SJSA1 (cell line): ENCODE results near the gene MSTN. TPM values are rescaled to one million over a fixed set of nuclear protein-coding genes. Genes with fewer than 3 reads are reported as not detected.
A peak's percentile ranks its signal among the peaks of the same experiment; 100 is the strongest.

ENCODE experiments used
- DNase-seq, 2 experiments: peaks; one replicate each; pipeline ENCODE4 v3.0.0-alpha.2; 2015 to 2020; ENCODE audit warnings: low spot score in 2 of 2, low read depth in 1 of 2
- H3K27ac ChIP-seq: fragments of 250-450 bp; sonication (Bioruptor Pico); 2 replicates; pipeline ENCODE4 v1.5.1; 2020; ENCODE audit warnings: mild to moderate bottlenecking, moderate library complexity
- H3K27me3 ChIP-seq: fragments of 250-450 bp; sonication (Bioruptor Pico); replicated peaks from 2 replicates; pipeline ENCODE4 v1.5.1; 2020; ENCODE audit warnings: mild to moderate bottlenecking, moderate library complexity
- H3K36me3 ChIP-seq: fragments of 250-450 bp; sonication (Bioruptor Pico); 2 replicates; pipeline ENCODE4 v1.5.1; 2020; ENCODE audit warnings: mild to moderate bottlenecking
- H3K4me1 ChIP-seq: fragments of 250-450 bp; sonication (Bioruptor Pico); replicated peaks from 2 replicates; pipeline ENCODE4 v1.6.1; 2021; ENCODE audit warnings: mild to moderate bottlenecking
- H3K4me3 ChIP-seq: fragments of 250-450 bp; sonication (Bioruptor Pico); 2 replicates; pipeline ENCODE4 v1.5.1; 2020; ENCODE audit warnings: mild to moderate bottlenecking
- H3K9me3 ChIP-seq: fragments of 250-450 bp; sonication (Bioruptor Pico); replicated peaks from 2 replicates; pipeline ENCODE4 v1.5.1; 2020; ENCODE audit warnings: mild to moderate bottlenecking
- total RNA-seq: library from RNA; depleted of rRNA; stranded (reverse); fragments of >200 nt; shearing (Covaris generic); gene quantifications from 2 replicates; pipeline ENCODE4 v1.2.3, GENCODE V29; 2014

The MSTN gene
- total RNA-seq, 1 experiment from 2014 or later, result 0.05 TPM

GRCh38 chr2:190088917-190089316, 26.4 kb upstream of the MSTN start:
- Histone ChIP-seq H3K27me3 (no peaks in the 10 kb centered on the region), H3K27ac (no peak overlapping the region), H3K9me3 (no peaks in the 10 kb centered on the region), H3K4me3 (no peak overlapping the region), H3K4me1 (no peaks in the 10 kb centered on the region), H3K36me3 (no peaks in the 10 kb centered on the region)
- DNase-seq, result peak in 1 of 2 experiments; percentile 38

- H3K4me1 ChIP-seq, result no peaks in the 10 kb centered on the region
- H3K27ac ChIP-seq, result no peak overlapping the region
- no peak for DNase-seq
- H3K36me3 ChIP-seq, result no peaks in the 10 kb centered on the region
- H3K4me3 ChIP-seq, result no peak overlapping the region
- H3K9me3 ChIP-seq, result no peaks in the 10 kb centered on the region
- no peaks in the 10 kb centered on the region for H3K27me3 ChIP-seq
These were observed 22.2 kb upstream of the MSTN start for GRCh38 chr2:190084704-190085103.

DNA sequence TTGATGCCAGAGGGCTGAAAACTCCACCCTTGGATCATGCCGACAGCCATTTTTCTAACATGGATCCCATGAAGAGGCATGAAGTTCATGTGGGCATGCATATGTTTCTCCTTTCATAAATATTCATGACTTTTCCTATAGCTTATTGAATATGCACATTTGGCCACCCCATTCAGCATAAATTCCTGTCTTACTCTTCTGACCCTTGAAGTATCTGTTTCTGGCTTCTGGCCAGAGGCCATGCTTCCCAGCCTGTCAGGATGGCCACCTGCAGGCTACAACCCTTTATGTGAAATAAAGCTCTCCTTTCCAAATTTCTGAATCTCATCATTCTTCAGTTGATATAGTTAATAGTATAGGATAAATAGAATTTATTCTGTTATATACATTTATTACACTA, 19.6 kb upstream of the MSTN start:
- H3K4me1 ChIP-seq, result no peaks in the 10 kb centered on the region
- no peaks in the 10 kb centered on the region for H3K36me3 ChIP-seq
- DNase-seq, result no peak
- peaks cover 3% of the 10 kb centered on the region; the same call in 1 of the 2 replicates for H3K27me3 ChIP-seq
- H3K4me3 ChIP-seq, result no peak overlapping the region
- H3K9me3 ChIP-seq, result no peaks in the 10 kb centered on the region
- no peak overlapping the region for H3K27ac ChIP-seq

DNA sequence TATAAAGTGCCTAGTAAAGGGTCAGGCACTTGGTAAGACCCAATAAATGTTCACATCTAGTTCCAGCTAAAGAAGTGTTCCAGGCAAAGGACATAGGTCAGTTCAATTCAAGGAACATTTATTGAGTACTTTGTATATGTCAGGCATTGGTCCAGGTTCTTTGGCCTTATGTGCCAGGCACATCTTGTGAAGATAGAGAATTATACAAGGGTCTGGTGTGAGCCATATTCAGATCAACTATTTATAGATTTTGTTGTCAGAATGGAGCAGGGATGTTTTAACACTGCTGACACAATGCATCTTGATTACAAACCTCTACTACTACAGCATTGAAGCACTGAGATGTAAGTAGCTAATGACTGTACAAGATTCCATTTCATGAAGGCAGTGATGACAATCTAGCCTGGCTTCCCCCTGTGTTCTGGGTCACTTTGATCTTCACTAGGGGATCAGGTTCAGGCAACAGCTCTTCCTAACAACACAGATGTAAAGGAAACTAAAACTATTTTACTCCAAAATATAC, 18.1 kb upstream of the MSTN start:
- no peaks in the 10 kb centered on the region for H3K4me1 ChIP-seq
- H3K4me3 ChIP-seq, result no peak overlapping the region
- no peaks in the 10 kb centered on the region for H3K9me3 ChIP-seq
- DNase-seq, result no peak
- peaks cover 3% of the 10 kb centered on the region; the same call in 1 of the 2 replicates for H3K27me3 ChIP-seq
- no peak overlapping the region for H3K27ac ChIP-seq
- no peaks in the 10 kb centered on the region for H3K36me3 ChIP-seq

GRCh38 chr2:190079160-190079559, 16.6 kb upstream of the MSTN start:
- Histone ChIP-seq H3K9me3 (no peaks in the 10 kb centered on the region), H3K27ac (no peak overlapping the region), H3K36me3 (no peaks in the 10 kb centered on the region), H3K4me1 (no peaks in the 10 kb centered on the region), H3K27me3 (peaks cover 3% of the 10 kb centered on the region; the same call in 1 of the 2 replicates), H3K4me3 (no peak overlapping the region)
- no peak for DNase-seq

GRCh38 chr2:190075623-190076022, 13.1 kb upstream of the MSTN start:
- no peak overlapping the region for H3K4me3 ChIP-seq
- no peak for DNase-seq
- H3K4me1 ChIP-seq, result no peaks in the 10 kb centered on the region
- H3K36me3 ChIP-seq, result no peaks in the 10 kb centered on the region
- H3K27ac ChIP-seq, result no peak overlapping the region
- H3K27me3 ChIP-seq, result peaks cover 3% of the 10 kb centered on the region; the same call in 1 of the 2 replicates
- H3K9me3 ChIP-seq, result no peaks in the 10 kb centered on the region

- Histone ChIP-seq H3K4me1 (no peaks in the 10 kb centered on the region), H3K36me3 (no peaks in the 10 kb centered on the region), H3K4me3 (no peak overlapping the region), H3K27me3 (no peaks in the 10 kb centered on the region), H3K9me3 (no peaks in the 10 kb centered on the region), H3K27ac (no peak overlapping the region)
- DNase-seq, result peak in 1 of 2 experiments; percentile 74
These were observed 7.6 kb upstream of the MSTN start for GRCh38 chr2:190069936-190070696.

GRCh38 chr2:190068764-190069163, 6.2 kb upstream of the MSTN start:
- Histone ChIP-seq H3K4me3 (no peak overlapping the region), H3K36me3 (no peaks in the 10 kb centered on the region), H3K9me3 (no peaks in the 10 kb centered on the region), H3K4me1 (no peaks in the 10 kb centered on the region), H3K27ac (no peak overlapping the region), H3K27me3 (no peaks in the 10 kb centered on the region)
- no peak for DNase-seq

GRCh38 chr2:190065839-190066238, 3.3 kb upstream of the MSTN start:
- Histone ChIP-seq H3K4me1 (no peaks in the 10 kb centered on the region), H3K36me3 (no peaks in the 10 kb centered on the region), H3K9me3 (no peaks in the 10 kb centered on the region), H3K27ac (no peak overlapping the region), H3K4me3 (no peak overlapping the region), H3K27me3 (no peaks in the 10 kb centered on the region)
- no peak for DNase-seq

- no peaks in the 10 kb centered on the region for H3K4me1 ChIP-seq
- H3K27me3 ChIP-seq, result no peaks in the 10 kb centered on the region
- no peaks in the 10 kb centered on the region for H3K9me3 ChIP-seq
- no peaks in the 10 kb centered on the region for H3K36me3 ChIP-seq
- DNase-seq, result no peak
- no peak overlapping the region for H3K4me3 ChIP-seq
- H3K27ac ChIP-seq, result no peak overlapping the region
These were observed 1.1 kb upstream of the MSTN start for GRCh38 chr2:190063624-190064023.

DNA sequence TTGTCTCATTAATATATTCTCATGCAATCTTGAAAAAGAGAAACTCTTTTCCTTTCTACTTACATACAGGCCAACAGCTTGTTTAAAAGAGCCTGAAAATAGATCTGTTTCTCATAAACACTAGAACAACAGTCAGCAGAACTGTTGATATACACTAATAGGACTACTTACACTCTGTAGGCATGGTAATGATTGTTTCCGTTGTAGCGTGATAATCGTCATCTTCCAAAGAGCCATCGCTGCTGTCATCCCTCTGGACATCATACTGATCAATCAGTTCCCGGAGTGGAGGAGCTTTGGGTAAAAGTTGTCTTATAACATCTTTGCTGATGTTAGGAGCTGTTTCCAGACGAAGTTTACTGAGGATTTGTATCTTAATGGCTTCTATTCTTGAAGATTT, 476 bp downstream of the MSTN start:
- H3K9me3 ChIP-seq, result no peaks in the 10 kb centered on the region
- no peak overlapping the region for H3K4me3 ChIP-seq
- H3K36me3 ChIP-seq, result no peaks in the 10 kb centered on the region
- H3K4me1 ChIP-seq, result no peaks in the 10 kb centered on the region
- no peaks in the 10 kb centered on the region for H3K27me3 ChIP-seq
- H3K27ac ChIP-seq, result no peak overlapping the region
- no peak for DNase-seq

- Histone ChIP-seq H3K27ac (no peak overlapping the region), H3K9me3 (no peaks in the 10 kb centered on the region), H3K36me3 (no peaks in the 10 kb centered on the region), H3K27me3 (no peaks in the 10 kb centered on the region), H3K4me3 (no peak overlapping the region), H3K4me1 (no peaks in the 10 kb centered on the region)
- no peak for DNase-seq
These were observed 1.9 kb downstream of the MSTN start for GRCh38 chr2:190060626-190061025.

DNA sequence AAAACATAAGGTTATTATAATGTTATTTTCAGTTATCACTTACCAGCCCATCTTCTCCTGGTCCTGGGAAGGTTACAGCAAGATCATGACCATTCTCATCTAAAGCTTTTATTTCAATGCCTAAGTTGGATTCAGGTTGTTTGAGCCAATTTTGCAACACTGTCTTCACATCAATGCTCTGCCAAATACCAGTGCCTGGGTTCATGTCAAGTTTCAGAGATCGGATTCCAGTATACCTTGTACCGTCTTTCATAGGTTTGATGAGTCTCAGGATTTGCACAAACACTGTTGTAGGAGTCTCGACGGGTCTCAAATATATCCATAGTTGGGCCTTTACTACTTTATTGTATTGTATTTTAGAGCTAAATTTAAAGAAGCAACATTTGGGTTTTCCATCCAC, 2.5 kb downstream of the MSTN start:
- no peak for DNase-seq
- Histone ChIP-seq H3K9me3 (no peaks in the 10 kb centered on the region), H3K27ac (no peak overlapping the region), H3K4me3 (no peak overlapping the region), H3K4me1 (no peaks in the 10 kb centered on the region), H3K36me3 (no peaks in the 10 kb centered on the region), H3K27me3 (no peaks in the 10 kb centered on the region)

DNA sequence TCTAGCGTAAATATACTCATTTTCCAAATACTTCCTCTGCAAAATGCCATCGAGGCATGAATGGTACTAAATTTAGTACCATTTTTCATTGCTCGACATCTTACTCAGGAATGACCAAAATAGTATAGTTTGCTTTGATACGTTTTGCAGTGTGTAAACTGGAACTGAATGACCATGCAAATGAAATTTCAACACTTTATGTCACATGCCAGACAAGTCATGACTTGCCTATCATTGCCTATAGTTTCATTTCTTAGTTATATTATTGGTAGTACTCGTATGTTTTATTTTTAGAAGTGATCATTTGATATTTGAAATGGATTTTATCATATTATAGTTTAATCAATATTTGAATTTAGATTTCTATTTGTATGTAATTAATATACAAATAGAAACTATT, 9.1 kb downstream of the MSTN start:
- no peak overlapping the region for H3K4me3 ChIP-seq
- no peak overlapping the region for H3K27ac ChIP-seq
- H3K9me3 ChIP-seq, result no peaks in the 10 kb centered on the region
- H3K36me3 ChIP-seq, result no peaks in the 10 kb centered on the region
- peaks cover 6% of the 10 kb centered on the region; the same call in 1 of the 2 replicates for H3K4me1 ChIP-seq
- no peak for DNase-seq
- H3K27me3 ChIP-seq, result no peaks in the 10 kb centered on the region
